Pancreas (tissue), 10 donors: ENCODE results near the gene SLIT3. TPM values are rescaled to one million over a fixed set of nuclear protein-coding genes. Genes with fewer than 3 reads are reported as not detected.

ENCODE experiments used
- ATAC-seq, 4 donors: fragments of 200-7000 bp; cut with Tn5 transposase; one replicate each; pipeline versions ENCODE4 v1.8.0 to v1.9.1; 2020; ENCODE audit warnings: mild to moderate bottlenecking in 4 of 4, moderate library complexity in 4 of 4
- DNase-seq, 6 donors: peaks; one replicate each; pipeline ENCODE4 v3.0.0-alpha.2; 2020
- FAIRE-seq: peaks from 2 replicates; lab custom pipeline; 2012; peaks lifted over from hg19 to GRCh38; lab: Jason Lieb, UNC
- H3K27ac ChIP-seq, 4 donors: fragments of 200-600 bp; sonication (generic); 1 replicate in 3 of 4; 2 replicates in 1 of 4; pipeline versions ENCODE4 v1.5.0 to v1.8.0; 2020
- H3K27me3 ChIP-seq, 4 donors: fragments of 200-600 bp; one replicate each; pipeline ENCODE4 v1.8.0; 2021
- H3K36me3 ChIP-seq, 3 donors: fragments of 200-600 bp; sonication (generic) in 1 of 3; one replicate each; pipeline versions ENCODE4 v1.5.0 to v1.8.0; 2020 to 2021
- H3K4me1 ChIP-seq, 3 donors: fragments of 200-600 bp; one replicate each; pipeline ENCODE4 v1.8.0; 2021
- H3K4me3 ChIP-seq, 4 donors: fragments of 200-600 bp; sonication (generic) in 2 of 4; one replicate each; pipeline versions ENCODE4 v1.5.0 to v1.8.0; 2020 to 2021
- H3K9me3 ChIP-seq, 4 donors: fragments of 200-600 bp; one replicate each; pipeline ENCODE4 v1.8.0; 2021
- WGBS, 2 donors: extraction: QIAGEN DNeasy Blood & Tissue Kit; methylation state at CpG; one replicate each; pipeline ENCODE4 v1.1.7; 2013; 5-methylcytosine and 5-hydroxymethylcytosine counted together
- intact Hi-C, 3 donors: fragments of 100-400 bp; cut with DNase I; formaldehyde crosslinking; loops; one replicate each; pipeline versions ENCODE4 v1.11.1 to v1.14.2; 2022
- polyA plus RNA-seq, 2 donors: library from polyadenylated mRNA; stranded (reverse); fragments of 200-250 nt; gene quantifications; one replicate each; pipeline ENCODE4 v1.2.3, GENCODE V29; 2013
- total RNA-seq, 6 donors: library from RNA; stranded (reverse); fragmentation: NEBNext Ultra II Directional in 4 of 6; extraction: Animal tissue kit (Norgen Biotek cat#: 25700) in 4 of 6; gene quantifications; one replicate each; pipeline versions ENCODE4 v1.2.1 to v1.2.4, GENCODE V29; 2021 to 2023
- TF ChIP-seq, protein P1 (sequence below), 4 donors: fragments of 200-600 bp; sonication (generic) in 3 of 4; IDR thresholded peaks; one replicate each; pipeline versions ENCODE4 v1.5.0 to v1.8.0; 2021; ENCODE audit warnings: antibody characterized with exemption in 4 of 4
- donor health status: healthy with polysubstance abuse.
- donor health status: DM: no; HTN: no; CAD: no; lungs with moderate emphysema.
- donor health status: DM: no; HTN: no; CAD: no.
- donor health status: control.
- donor health status: control.
- donor health status: Bipolar disorder and iron deficiency.
- donor health status: DM: yes; HTN: yes; CAD: no.
- donor health status: DM: no; HTN: no; CAD: no.
- donor health status: DM: no; HTN: no; CAD: no.
- donor health status: DM: yes; HTN: yes; CAD: no.

The SLIT3 gene
- total and polyA plus RNA-seq, 8 donors: 1.1 to 11.4 (median 2.1) TPM

DNA sequence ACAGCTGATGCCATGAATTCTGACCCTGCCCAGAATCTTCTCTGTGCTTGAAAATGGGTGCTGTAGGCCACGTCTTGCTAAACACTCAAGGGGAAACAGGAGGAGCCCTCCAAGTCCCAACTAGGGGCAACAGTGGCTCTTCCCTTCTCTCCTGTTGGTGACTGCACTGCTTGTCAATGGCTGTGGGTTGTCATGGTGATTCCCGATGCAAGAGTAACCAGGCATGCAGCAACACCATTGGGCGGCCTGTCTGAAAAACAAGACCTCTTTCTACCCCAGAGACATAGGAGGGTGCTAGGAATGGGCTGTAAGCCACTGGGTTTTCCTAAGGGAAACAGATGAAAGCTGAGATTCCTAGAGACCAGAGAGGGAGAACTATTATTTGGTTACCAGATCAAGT lies 520.1 kb downstream of the SLIT3 start:
- intact Hi-C loops: no loop called here
- WGBS, 2 donors: 69 to 85% methylated on average over 3 of the region's 3 CpGs
- no peaks in the 10 kb centered on the region for H3K9me3 ChIP-seq
- no peaks in the 10 kb centered on the region for H3K27me3 ChIP-seq
- H3K27ac ChIP-seq: no peak overlapping the region
- TF ChIP-seq, protein P1, sequence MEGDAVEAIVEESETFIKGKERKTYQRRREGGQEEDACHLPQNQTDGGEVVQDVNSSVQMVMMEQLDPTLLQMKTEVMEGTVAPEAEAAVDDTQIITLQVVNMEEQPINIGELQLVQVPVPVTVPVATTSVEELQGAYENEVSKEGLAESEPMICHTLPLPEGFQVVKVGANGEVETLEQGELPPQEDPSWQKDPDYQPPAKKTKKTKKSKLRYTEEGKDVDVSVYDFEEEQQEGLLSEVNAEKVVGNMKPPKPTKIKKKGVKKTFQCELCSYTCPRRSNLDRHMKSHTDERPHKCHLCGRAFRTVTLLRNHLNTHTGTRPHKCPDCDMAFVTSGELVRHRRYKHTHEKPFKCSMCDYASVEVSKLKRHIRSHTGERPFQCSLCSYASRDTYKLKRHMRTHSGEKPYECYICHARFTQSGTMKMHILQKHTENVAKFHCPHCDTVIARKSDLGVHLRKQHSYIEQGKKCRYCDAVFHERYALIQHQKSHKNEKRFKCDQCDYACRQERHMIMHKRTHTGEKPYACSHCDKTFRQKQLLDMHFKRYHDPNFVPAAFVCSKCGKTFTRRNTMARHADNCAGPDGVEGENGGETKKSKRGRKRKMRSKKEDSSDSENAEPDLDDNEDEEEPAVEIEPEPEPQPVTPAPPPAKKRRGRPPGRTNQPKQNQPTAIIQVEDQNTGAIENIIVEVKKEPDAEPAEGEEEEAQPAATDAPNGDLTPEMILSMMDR (IDR thresholded peaks at IDR 0.05): no peak
- H3K4me1 ChIP-seq: no peaks in the 10 kb centered on the region
- DNase-seq (no peak), ATAC-seq (no peak), FAIRE-seq (no peak)
- H3K4me3 ChIP-seq: no peak overlapping the region
- H3K36me3 ChIP-seq: no peaks in the 10 kb centered on the region

DNA sequence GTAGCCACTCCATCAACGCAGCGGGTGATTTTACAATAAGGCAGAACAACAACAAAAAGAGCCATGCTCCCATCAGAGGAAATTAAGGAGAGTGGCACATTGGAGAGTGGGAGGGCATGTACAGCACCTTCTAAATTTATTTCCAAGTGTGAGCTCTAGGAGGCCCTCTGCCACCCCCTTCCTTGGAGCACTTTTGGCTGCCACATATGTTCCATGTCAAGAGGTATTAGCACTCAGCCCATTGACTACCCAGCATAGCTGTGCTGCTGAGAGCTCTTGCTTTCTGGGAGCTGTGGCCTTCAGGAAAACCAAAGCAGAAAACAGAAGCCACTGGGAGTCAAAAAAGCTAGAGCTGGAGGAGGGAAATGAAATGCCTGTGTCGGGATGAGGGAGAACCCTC lies 521.6 kb downstream of the SLIT3 start:
- Histone ChIP-seq H3K4me1 (no peaks in the 10 kb centered on the region), H3K4me3 (no peak overlapping the region), H3K27me3 (no peaks in the 10 kb centered on the region), H3K36me3 (no peaks in the 10 kb centered on the region), H3K27ac (no peak overlapping the region), H3K9me3 (no peaks in the 10 kb centered on the region)
- 87 to 92% methylated on average over 3 of the region's 3 CpGs for WGBS, 2 donors
- TF ChIP-seq, protein P1 (IDR thresholded peaks at IDR 0.05): no peak
- FAIRE-seq: no peak
- intact Hi-C loops: no loop called here
- ATAC-seq: no peak
- DNase-seq: no peak

DNA sequence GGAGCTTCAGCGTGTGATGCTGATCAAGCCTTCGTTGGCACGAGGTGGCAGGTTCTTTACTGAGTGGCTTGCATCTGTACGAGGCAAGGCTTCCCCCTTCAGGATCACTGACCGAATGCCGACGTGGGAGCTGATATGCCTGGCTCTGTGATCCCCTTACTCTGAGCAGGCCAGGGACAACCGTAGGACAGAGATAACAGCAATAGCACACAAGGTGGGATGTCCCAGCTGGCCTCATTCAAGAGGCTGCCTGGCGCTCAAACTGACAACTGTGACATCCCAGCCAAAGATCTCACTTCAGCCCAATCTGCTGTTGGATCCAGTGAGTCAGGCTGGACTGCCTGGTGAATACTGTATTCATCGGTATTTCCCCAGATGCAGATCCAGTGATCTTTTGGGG lies 522.4 kb downstream of the SLIT3 start:
- no peak for DNase-seq
- H3K4me3 ChIP-seq: no peak overlapping the region
- H3K27me3 ChIP-seq: no peaks in the 10 kb centered on the region
- intact Hi-C loops: no loop called here
- H3K27ac ChIP-seq: no peak overlapping the region
- TF ChIP-seq, protein P1 (IDR thresholded peaks at IDR 0.05): no peak
- no peak for ATAC-seq
- H3K4me1 ChIP-seq: no peaks in the 10 kb centered on the region
- WGBS, 2 donors: 66 to 85% methylated on average over 10 of the region's 10 CpGs
- no peak for FAIRE-seq
- no peaks in the 10 kb centered on the region for H3K36me3 ChIP-seq
- H3K9me3 ChIP-seq: no peaks in the 10 kb centered on the region

DNA sequence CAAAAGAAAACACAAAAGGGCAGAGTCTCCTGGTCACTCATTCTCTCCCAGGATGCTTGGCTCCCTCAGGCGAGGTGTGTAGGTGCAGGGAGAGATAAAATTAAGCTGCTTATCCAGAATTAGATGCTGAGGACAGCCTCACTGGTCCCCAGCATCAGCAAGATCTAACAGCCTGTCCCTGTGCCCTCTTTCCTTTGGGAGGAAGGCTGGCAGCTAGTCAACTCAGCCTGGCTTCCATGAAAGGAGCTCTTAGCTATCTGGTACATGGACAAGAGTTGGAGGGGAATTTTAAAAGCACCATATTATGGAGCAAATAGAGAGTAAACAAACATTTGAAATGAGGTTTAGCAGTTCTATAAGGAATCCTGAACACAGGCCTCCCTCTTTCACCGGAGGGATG lies 523.3 kb downstream of the SLIT3 start:
- TF ChIP-seq, protein P1 (IDR thresholded peaks at IDR 0.05): no peak
- no peaks in the 10 kb centered on the region for H3K9me3 ChIP-seq
- no peak for DNase-seq
- intact Hi-C loops: no loop called here
- H3K27ac ChIP-seq: no peak overlapping the region
- H3K27me3 ChIP-seq: no peaks in the 10 kb centered on the region
- H3K4me1 ChIP-seq: no peaks in the 10 kb centered on the region
- FAIRE-seq: no peak
- H3K36me3 ChIP-seq: no peaks in the 10 kb centered on the region
- WGBS, 2 donors: 68 to 74% methylated on average over 2 of the region's 2 CpGs
- ATAC-seq: no peak
- H3K4me3 ChIP-seq: no peak overlapping the region

DNA sequence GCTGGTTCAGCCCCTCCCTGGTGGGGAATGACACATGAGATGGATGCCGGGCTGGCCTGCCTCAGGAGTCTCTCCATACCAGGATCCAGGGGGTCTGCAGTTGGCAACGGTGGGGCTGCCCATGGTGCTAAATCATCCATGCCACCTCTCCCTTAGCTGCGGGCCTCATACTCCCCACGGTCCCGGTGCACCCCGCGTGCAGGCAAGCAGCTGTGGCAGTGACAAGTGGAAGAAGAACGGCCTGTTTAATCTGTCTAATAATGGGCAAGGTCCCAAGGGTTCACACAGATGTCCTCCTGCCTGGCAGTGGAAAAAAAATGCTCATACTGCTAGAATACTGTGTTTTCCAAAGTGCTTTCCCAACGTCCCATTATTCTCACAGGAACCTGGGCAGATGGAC lies 524.9 kb downstream of the SLIT3 start:
- ATAC-seq: no peak
- intact Hi-C loops: no loop called here
- H3K27ac ChIP-seq: no peak overlapping the region
- no peak for DNase-seq
- H3K36me3 ChIP-seq: no peaks in the 10 kb centered on the region
- no peaks in the 10 kb centered on the region for H3K27me3 ChIP-seq
- TF ChIP-seq, protein P1 (IDR thresholded peaks at IDR 0.05): no peak
- H3K4me1 ChIP-seq: no peaks in the 10 kb centered on the region
- WGBS, 2 donors: 20 to 30% methylated on average over 9 of the region's 9 CpGs
- no peak overlapping the region for H3K4me3 ChIP-seq
- no peaks in the 10 kb centered on the region for H3K9me3 ChIP-seq
- no peak for FAIRE-seq
